HCEC 1CT (cell line): ENCODE results near the gene TPMT.
"Not testable (repeated sequence)": the region's sequence is repeated elsewhere in the genome, so short reads cannot be mapped to it uniquely, and the experiment has no call there.

Experiments used
- DNase-seq: peaks from one replicate; pipeline ENCODE4 v3.0.0-alpha.2; 2017

Gene TPMT

GRCh38 chr6:18154507-18155149, at the start of gene TPMT:
TSS of gene TPMT (minus strand) at chr6:18155077. CDS start at chr6:18149127, 5,950 bp downstream.
- DNase-seq: no peak

- no peak for DNase-seq
These were observed 48.9 kb upstream of the TPMT start for GRCh38 chr6:18203786-18204185.

DNA sequence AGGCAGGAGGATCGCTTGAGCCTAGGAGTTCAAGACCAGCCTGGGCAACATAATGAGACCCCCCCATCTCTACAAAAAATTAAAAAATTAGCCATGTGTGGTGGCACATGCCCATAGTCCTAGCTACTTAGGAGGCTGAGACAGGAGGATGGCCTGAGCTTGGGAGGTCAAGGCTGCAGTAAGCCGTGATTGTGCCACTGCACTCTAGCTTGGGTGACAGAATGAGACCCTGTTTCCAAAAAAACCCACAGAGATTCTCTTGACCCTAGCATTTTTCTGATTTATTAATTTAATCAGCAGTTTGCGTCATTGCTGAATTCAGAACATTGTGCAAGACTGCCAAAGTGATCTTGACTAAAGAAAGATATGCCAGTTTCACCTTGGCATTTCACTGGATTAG, 37.1 kb upstream of the TPMT start:
- no peak for DNase-seq

- DNase-seq: no peak
These were observed 34.3 kb upstream of the TPMT start for GRCh38 chr6:18189196-18189595.

- no peak for DNase-seq
These were observed 32.8 kb upstream of the TPMT start for GRCh38 chr6:18187701-18188100.

DNA sequence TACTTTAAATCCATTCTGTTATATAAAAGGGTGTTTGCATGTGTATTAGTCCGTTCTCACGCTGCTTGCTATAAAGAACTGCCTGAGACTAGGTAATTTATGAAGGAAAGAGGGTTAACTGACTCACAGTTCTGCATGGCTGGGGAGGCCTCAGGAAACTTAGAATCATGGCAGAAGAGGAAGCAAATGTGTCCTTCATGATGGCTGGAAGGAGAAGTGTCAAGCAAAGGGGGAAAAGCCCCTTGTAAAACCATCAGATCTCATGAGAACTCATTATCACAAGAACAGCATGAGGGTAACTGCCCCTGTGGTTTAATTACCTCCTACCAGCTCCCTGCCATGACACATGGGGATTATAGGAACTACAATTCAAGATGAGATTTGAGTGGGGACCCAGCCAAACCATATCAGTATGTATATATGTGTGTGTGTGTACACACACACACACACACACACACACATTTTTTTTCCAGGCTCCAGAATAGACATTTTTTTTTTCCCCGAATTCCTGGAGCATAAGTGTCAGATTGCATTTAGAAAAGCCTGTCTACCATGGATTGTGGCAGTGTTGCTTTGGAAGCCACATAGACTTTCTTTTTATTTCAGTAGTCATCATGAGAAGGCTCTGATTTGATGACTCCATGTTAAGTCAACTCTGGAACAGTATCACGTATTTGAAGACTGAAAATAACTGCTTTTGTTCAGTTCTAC, 31.8 kb upstream of the TPMT start:
- no peak for DNase-seq

GRCh38 chr6:18186033-18186432, 31.2 kb upstream of the TPMT start:
- DNase-seq: no peak

- DNase-seq: no peak
These were observed 30.7 kb upstream of the TPMT start for GRCh38 chr6:18185624-18186023.

GRCh38 chr6:18183766-18184165, 28.9 kb upstream of the TPMT start:
- DNase-seq: no peak

DNA sequence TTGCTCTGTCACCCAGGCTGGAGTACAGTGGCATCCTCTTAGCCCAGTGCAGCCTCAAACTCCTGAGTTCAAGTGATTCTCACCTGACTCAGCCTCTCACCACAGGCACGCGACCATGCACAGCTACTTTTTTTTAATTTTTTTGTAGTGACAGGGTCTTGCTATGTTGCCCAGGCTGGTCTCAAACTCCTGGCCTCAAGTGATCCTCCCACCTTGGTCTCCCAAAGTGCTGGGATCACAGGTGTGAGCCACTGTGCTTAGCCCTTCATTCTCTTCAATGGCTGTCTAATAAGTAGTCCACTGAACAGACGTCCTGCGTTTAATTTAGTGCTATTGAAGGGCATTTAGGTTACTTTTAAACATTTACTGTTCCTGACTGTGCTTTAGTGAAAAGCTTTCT, 27.7 kb upstream of the TPMT start:
- DNase-seq: no peak

DNA sequence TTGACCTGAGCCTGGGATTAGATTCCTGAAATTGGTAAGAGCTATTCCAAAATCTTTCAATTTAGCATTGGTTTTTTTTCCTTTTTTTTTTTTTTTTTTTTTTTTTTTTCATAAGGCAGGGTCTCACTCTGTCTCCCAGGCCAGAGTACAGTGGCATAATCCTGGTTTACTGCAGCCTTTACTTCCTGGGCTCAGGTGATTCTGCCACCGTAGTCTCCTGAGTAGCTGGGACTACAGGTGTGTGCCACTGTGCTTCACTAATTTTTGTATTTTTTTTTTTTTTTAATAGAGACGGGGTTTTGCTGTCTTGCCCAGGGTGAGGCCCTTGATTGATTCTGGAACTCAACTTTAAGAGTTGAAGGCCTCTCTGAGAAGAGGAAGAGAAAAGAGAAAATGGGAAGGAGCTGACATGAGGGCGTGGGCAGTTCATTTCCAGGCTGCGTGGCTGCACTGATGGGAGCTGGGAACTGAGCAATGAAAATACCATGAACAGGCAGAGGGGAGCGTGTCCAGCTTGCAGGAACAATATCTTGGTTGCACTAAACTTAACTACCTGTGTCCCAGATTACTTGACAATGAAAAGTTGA, 25.0 kb upstream of the TPMT start:
- DNase-seq: no peak

- DNase-seq: no peak
These were observed 24.2 kb upstream of the TPMT start for GRCh38 chr6:18178960-18179615.

GRCh38 chr6:18177286-18177965, 22.5 kb upstream of the TPMT start:
- DNase-seq: no peak

DNA sequence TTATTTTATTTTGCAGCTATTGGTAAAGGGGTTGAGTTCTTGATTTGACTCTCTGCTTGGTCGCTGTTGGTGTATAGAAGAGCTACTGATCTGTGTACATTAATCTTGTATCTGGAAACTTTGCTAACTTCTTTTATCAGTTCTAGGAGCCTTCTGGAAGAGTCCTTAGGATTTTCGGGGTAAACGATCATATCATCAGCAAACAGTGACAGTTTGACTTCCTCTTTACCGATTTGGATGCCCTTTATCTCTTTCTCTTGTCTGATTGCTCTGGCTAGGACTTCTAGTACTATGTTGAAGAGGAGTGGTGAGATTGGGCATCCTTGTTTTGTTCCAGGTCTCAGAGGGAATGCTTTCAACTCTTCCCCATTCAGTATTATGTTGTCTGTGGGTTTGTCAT, 21.3 kb upstream of the TPMT start:
- not testable (repeated sequence) for DNase-seq

- no peak for DNase-seq
These were observed 17.0 kb upstream of the TPMT start for GRCh38 chr6:18171871-18172270.

DNA sequence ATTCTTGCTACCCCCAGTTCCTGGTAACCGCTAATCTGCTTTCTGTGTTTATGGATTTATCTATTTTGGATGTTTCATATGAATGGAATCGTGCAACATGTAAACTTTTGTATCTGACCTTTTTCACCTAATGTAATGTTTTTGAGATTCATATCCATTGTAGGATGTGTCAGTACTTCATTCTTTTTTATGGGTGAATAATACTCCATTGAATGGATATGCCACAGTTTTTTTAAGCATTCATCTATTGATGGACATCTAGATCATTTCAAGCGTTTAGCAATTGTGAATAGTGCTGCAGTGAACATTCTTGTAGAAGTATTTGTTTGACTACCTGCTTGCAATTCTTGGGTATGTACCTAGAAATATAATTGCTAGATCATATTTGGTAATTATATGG, 13.4 kb upstream of the TPMT start:
- DNase-seq: no peak

- DNase-seq: peak; percentile 32
These were observed 11.6 kb upstream of the TPMT start for GRCh38 chr6:18166312-18167036.

DNA sequence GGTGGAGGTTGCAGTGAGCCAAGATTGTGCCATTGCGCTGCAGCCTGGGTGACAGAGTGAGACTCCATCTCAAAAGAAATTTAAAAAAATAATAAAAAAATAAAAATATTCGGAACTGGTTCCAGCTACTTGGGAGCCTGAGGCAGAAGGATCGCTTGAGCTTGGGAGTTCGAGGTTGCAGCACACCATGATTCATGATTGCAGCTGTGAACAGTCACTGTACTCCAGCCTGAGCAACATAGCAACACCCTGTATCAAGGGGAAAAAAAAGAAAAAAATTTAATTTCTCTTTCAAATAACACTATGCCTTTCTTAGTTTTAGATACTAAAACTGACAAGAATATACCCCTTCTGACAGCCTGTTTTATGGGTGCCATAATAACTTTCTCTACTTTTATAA, 10.9 kb upstream of the TPMT start:
- DNase-seq: no peak

DNA sequence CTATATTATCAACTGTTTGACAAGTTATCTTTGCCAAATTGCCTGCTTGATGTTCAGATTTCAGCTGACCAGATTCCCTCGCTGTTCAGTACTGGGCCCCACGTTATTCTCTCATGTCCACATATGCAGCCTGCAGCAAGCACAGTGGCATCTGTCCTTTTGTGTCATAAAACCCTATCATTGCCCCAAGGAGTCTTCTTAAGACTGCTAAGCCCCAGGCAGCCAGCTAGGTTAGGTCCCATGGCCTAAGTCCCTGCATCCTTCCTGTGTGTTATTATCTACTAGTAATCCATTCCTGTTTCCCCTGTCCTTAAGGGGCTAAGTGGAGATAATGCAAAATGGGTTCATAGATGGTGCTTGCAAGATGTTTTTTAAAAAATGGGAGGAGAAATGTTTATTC, 7.5 kb upstream of the TPMT start:
- no peak for DNase-seq

DNA sequence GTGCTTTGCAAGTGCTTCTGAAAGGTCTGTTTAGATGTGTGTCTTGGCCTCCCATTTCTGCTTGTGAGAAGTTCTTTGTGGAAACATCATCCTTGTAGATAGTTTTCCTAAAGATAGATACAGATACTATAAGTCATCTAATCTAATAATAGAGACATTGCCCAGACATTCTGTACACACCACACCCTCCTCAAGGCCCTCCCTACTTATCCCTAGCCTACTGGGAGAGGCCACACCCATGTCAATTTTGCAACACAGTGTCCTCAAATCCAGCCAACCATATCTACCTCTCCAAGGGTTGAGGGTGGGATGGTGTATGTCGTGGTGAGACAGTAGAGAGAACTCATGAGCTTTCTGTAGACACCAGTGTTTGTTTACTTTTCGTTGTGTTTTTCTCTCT, 6.6 kb upstream of the TPMT start:
- DNase-seq: no peak

- DNase-seq: no peak
These were observed 6.0 kb upstream of the TPMT start for GRCh38 chr6:18160911-18161310.

DNA sequence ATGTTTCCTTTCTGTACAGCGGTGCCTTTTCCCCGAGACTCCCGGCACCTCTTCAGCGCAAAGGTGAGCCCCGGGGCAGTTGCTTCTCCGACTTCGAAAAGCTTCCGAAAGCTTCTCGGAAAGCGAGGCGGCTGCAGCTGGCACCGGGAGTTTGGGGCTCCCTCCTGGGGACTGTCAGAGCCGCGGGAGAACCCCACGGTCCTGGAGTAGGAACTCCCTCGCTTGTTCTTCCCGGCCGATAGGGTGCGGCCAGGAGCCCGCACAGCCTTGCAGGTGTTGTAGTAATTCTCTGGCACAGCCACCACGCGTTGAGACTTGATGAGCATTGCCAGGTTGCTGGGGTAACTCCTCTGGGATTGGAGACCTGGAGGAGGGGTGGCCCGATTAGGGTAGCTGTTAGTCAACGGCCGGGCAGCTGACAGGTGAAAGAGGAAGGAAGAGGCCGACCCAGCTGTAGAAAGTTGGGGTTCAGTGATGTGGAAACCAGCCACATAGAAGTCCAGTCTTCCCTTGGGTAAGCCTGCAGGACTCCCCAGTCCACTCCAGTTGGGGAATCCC, 1.1 kb upstream of the TPMT start:
- peak; percentile 47 for DNase-seq
